ENCODE data around the gene THSD4. TPM values are rescaled to one million over a fixed set of nuclear protein-coding genes. Genes with fewer than 3 reads are reported as not detected.

Gene THSD4
- total and polyA plus RNA-seq, 7 donors = 0.21 to 3.1 (median 1.8) TPM

DNA sequence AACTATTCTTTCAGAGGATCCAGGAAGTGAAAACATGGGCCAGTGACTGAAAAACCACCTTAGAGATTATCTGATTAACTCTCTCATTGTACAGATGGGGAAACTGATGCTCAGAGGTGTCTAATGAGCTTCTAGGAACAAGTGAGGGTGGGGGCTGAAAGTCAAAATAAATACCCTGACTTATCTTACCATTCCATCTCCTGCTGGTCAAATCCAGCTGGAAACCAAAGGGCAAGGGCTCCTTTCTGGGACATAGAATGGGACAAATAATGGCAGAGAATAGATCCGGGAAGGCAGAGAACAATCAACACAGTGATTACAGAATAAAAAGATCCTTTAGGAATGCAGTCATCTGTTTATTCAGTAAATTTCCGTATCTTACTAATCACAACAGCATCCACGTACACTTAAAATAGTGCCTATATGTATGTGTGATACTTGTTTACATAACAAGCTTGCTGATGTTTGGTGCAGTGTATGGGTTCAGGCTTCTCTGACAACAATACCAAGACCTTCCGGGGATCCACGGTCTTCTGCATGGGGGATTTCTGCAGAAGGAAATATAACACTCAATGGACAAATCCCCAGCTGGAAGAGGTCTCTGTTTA lies 173.2 kb downstream of the THSD4 start:
- Histone ChIP-seq H3K27ac (no peak overlapping the region), H3K4me3 (no peak overlapping the region), H3K27me3 (ENCODE audit: insufficient read depth in 3 of 3, low read length in 2 of 3) (no peaks in the 10 kb centered on the region), H3K9me3 (no peaks in the 10 kb centered on the region), H3K36me3 (ENCODE audit: insufficient read depth in 1 of 2, low read depth in 1 of 2) (no peaks in the 10 kb centered on the region), H3K4me1 (no peaks in the 10 kb centered on the region)
- intact Hi-C loops (cut with DNase I) = no loop called here
- ATAC-seq (no peak), DNase-seq (no peak)
- WGBS, 3 donors = 74 to 94% (median 83%) methylated on average over 5 of the region's 5 CpGs
- no peak for TF ChIP-seq CTCF (IDR thresholded peaks at IDR 0.05)

DNA sequence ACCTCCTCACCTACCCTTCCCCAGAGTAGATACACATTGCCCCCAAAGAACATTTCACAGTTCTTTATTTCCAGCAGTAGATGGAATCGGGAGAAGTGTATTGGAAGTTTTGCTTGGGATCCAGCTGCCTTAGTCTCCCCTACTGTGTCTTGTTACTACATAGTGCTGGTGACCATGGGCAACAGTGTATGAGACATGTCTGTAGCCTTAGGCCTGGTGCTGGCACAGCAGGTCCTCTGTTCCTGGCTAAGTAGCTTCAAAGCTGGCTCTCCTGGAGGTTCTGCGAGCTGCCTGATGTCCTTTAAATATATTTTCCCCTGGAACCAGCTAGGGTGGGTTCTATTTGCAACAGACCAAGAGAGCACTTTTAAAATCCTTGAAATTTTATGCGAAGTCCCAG lies 174.7 kb downstream of the THSD4 start:
- no peak for TF ChIP-seq CTCF (IDR thresholded peaks at IDR 0.05)
- H3K27ac ChIP-seq = no peak overlapping the region

GRCh38 chr15:71290881-71291635 lies 175.8 kb downstream of the THSD4 start:
- no peak overlapping the region for H3K4me3 ChIP-seq
- WGBS, 3 donors = 68 to 71% (median 68%) methylated on average over 2 of the region's 2 CpGs
- peaks cover 9% of the 10 kb centered on the region for H3K4me1 ChIP-seq
- no peak overlapping the region for H3K27ac ChIP-seq
- H3K36me3 ChIP-seq (ENCODE audit: insufficient read depth in 1 of 2, low read depth in 1 of 2) = no peaks in the 10 kb centered on the region
- no peak for DNase-seq
- TF ChIP-seq CTCF (IDR thresholded peaks at IDR 0.05) = no peak
- intact Hi-C loops (cut with DNase I) = no loop called here
- no peaks in the 10 kb centered on the region for H3K27me3 ChIP-seq (ENCODE audit: insufficient read depth in 3 of 3, low read length in 2 of 3)
- ATAC-seq = no peak
- no peaks in the 10 kb centered on the region for H3K9me3 ChIP-seq

More for the DNA sequence above, 174.7 kb downstream of the THSD4 start:
- Histone ChIP-seq H3K4me1 (peaks cover 2% of the 10 kb centered on the region), H3K36me3 (ENCODE audit: insufficient read depth in 1 of 2, low read depth in 1 of 2) (no peaks in the 10 kb centered on the region), H3K4me3 (no peak overlapping the region), H3K9me3 (no peaks in the 10 kb centered on the region), H3K27me3 (ENCODE audit: insufficient read depth in 3 of 3, low read length in 2 of 3) (no peaks in the 10 kb centered on the region)
- intact Hi-C loops (cut with DNase I) = no loop called here
- ATAC-seq = no peak
- WGBS, 3 donors = 77 to 92% (median 88%) methylated on average over 3 of the region's 3 CpGs
- no peak for DNase-seq

DNA sequence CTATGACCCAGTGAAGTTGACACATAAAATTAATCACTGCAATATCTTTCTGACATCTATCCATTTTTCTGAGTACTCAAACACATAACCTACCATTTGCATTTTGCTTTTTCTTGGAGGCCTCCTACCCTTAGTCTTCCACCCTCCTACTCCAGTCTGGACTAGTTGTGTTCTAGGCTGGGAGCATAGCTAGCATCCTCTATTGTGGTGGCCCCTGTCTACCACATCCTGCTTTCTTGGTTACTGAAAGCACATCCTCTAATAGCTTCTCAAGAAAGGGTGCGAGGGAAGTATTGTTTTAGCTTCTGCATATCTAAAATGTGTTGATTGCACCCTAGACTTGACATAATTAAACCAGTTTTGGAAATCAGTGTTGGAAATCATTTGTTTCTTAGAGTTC lies 176.5 kb downstream of the THSD4 start:
- H3K4me1 ChIP-seq = peaks cover 10% of the 10 kb centered on the region

More for the DNA sequence above, 176.5 kb downstream of the THSD4 start:
- intact Hi-C loops (cut with DNase I) = no loop called here
- ATAC-seq (no peak), DNase-seq (no peak)
- no peaks in the 10 kb centered on the region for H3K27me3 ChIP-seq (ENCODE audit: insufficient read depth in 3 of 3, low read length in 2 of 3)
- no peak overlapping the region for H3K4me3 ChIP-seq
- TF ChIP-seq CTCF (IDR thresholded peaks at IDR 0.05) = no peak
- H3K9me3 ChIP-seq = no peaks in the 10 kb centered on the region
- no peaks in the 10 kb centered on the region for H3K36me3 ChIP-seq (ENCODE audit: insufficient read depth in 1 of 2, low read depth in 1 of 2)
- no peak overlapping the region for H3K27ac ChIP-seq
- 93 to 97% (median 97%) methylated on average over 1 of the region's 1 CpG for WGBS, 3 donors
